Mucosa of descending colon (tissue), 3 donors: Measurements from ENCODE around the gene FMO1. TPM values are rescaled to one million over a fixed set of nuclear protein-coding genes. Genes with fewer than 3 reads are reported as not detected.

ENCODE experiments used
- ATAC-seq: fragments of 200-7000 bp; cut with Tn5 transposase; one replicate; pipeline ENCODE4 v1.9.1; 2020; ENCODE audit warnings: mild to moderate bottlenecking, moderate library complexity
- DNase-seq, 3 donors: peaks; one replicate each; pipeline ENCODE4 v3.0.0-alpha.2; 2020
- H3K36me3 ChIP-seq: fragments of 200-600 bp; one replicate; pipeline ENCODE4 v1.8.0; 2021; ENCODE audit warnings: low read depth, mild to moderate bottlenecking
- H3K4me1 ChIP-seq: fragments of 200-600 bp; one replicate; pipeline ENCODE4 v1.8.0; 2021; ENCODE audit warnings: low read depth, mild to moderate bottlenecking
- H3K4me3 ChIP-seq: fragments of 200-600 bp; one replicate; pipeline ENCODE4 v1.8.0; 2021; ENCODE audit warnings: mild to moderate bottlenecking
- H3K9me3 ChIP-seq: fragments of 200-600 bp; one replicate; pipeline ENCODE4 v1.8.0; 2021; ENCODE audit warnings: mild to moderate bottlenecking
- intact Hi-C, 2 donors: fragments of 100-400 bp; cut with DNase I in 1 of 2; cut with micrococcal nuclease in 1 of 2; formaldehyde crosslinking; loops; one replicate each; pipeline versions ENCODE4 v1.11.0 to v1.11.1; 2022; cut with DNase I, micrococcal nuclease
- total RNA-seq, 3 donors: library from RNA; stranded (reverse); fragmentation: NEBNext Ultra II Directional in 2 of 3; extraction: Animal tissue kit (Norgen Biotek cat#: 25700) in 2 of 3; gene quantifications; one replicate each; pipeline versions ENCODE4 v1.2.1 to v1.2.4, GENCODE V29; 2021 to 2023
- TF ChIP-seq, protein P1 (sequence below): fragments of 200-600 bp; IDR thresholded peaks from one replicate; pipeline ENCODE4 v1.8.0; 2022; ENCODE audit warnings: antibody characterized with exemption, mild to moderate bottlenecking
- donor health status: DM: no; HTN: no; CAD: no; lungs with moderate emphysema.
- donor health status: DM: no; HTN: no; CAD: no.
- donor health status: DM: no; HTN: yes; CAD: no.

FMO1 gene
- total RNA-seq, 3 donors from 2014 or later, result not detected

DNA sequence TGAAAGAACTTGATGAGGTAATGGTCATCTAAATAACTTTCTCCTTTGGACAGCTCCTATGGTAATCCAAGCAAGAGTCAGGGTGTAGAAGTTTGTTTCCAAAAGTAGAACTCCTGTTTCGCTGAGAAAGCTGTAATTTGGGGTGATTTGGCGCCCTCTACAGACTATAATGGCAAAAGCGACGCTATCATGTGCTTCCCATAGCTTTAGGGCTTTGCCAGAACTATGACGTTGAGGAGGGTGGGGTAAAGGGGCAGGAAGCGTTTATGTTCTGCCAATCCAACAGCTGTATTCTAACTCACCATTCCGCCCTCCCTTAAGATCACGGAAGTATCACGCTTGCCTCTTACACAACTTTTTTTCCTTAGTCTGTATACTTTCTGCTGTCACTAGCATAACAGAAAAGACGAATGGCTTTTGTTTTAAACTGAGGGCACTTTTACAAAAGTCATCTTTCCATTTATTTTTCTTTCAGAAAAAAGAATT, 65.6 kb downstream of the FMO1 start, which contains the start of gene FMO4:
FMO4 (plus strand) TSS at position 349 of the 486 bp plus-strand sequence. CDS start 5,643 bp downstream, outside the sequence.
- DNase-seq (peak; percentile 44 to 94 (median 59)), ATAC-seq (peak; percentile 100)
- Histone ChIP-seq H3K4me3 (no peak within 1 kb of the TSS), H3K9me3 (peaks cover 2% of the 10 kb centered on the region), H3K4me1 (no peaks in the 10 kb centered on the region), H3K36me3 (no peaks in the 10 kb centered on the region)
- intact Hi-C loops, result no loop called here
- TF ChIP-seq, protein P1, sequence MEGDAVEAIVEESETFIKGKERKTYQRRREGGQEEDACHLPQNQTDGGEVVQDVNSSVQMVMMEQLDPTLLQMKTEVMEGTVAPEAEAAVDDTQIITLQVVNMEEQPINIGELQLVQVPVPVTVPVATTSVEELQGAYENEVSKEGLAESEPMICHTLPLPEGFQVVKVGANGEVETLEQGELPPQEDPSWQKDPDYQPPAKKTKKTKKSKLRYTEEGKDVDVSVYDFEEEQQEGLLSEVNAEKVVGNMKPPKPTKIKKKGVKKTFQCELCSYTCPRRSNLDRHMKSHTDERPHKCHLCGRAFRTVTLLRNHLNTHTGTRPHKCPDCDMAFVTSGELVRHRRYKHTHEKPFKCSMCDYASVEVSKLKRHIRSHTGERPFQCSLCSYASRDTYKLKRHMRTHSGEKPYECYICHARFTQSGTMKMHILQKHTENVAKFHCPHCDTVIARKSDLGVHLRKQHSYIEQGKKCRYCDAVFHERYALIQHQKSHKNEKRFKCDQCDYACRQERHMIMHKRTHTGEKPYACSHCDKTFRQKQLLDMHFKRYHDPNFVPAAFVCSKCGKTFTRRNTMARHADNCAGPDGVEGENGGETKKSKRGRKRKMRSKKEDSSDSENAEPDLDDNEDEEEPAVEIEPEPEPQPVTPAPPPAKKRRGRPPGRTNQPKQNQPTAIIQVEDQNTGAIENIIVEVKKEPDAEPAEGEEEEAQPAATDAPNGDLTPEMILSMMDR, result peak; percentile 82

DNA sequence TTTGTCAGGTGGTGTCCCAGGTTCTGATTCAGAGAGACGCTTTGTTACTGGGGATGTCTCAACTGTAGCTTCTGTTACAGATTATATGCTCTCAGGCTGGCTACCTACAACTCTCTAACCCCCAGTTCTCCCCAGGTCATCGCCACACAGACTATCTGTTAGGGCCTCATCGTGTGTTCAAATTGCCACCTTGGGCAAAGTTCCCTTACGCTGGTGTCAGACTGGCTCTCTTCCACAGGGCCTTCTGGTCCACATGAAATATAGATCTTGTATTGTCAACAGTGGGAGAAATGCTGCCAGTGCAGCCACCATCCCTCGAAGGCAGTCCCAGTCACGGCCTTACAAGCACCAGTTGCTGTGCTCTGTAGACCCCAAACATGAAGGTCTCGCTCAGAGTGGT, 81.0 kb downstream of the FMO1 start:
- intact Hi-C loops, result no loop called here
- ATAC-seq (no peak), DNase-seq (no peak)
- TF ChIP-seq, protein P1, result no peak
- Histone ChIP-seq H3K36me3 (no peaks in the 10 kb centered on the region), H3K9me3 (no peaks in the 10 kb centered on the region), H3K4me3 (no peak overlapping the region), H3K4me1 (no peaks in the 10 kb centered on the region)

DNA sequence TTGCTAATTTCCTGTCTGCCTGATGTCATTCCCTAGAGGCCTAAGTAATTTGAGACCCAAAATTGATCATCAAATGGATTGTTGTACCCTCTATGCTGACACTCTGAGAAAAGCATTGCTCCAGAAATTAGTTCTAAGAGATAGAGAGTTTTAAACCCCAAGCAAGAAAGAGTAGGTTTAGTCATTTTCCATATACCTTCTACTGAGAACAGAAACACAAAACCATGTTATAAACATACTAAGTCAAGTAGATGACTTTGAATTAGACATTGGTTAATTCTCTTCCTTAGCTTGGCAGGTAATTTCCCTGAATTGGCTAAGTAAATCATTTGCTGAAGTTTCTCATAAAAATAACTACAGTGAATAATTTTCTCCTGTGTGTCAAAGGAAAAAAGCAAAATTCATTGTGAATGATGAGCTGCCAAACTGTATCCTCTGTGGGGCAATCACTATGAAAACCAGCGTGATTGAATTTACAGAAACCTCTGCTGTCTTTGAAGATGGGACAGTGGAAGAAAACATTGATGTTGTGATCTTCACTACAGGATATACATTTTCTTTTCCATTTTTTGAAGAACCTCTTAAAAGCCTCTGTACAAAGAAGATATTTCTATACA, 85.8 kb downstream of the FMO1 start:
- intact Hi-C loops, result no loop called here
- no peak for ATAC-seq
- DNase-seq, result no peak
- Histone ChIP-seq H3K4me1 (no peaks in the 10 kb centered on the region), H3K4me3 (no peak overlapping the region), H3K9me3 (no peaks in the 10 kb centered on the region), H3K36me3 (no peaks in the 10 kb centered on the region)
- TF ChIP-seq, protein P1, result no peak

Other genes with a start within 250 kb of the FMO1 start
- under 1 TPM; 0.22 to 0.63 (median 0.38) TPM for gene FMO3, start 157.6 kb upstream of the FMO1 start, total RNA-seq
- gene FMO2, start 63.2 kb upstream of the FMO1 start, total RNA-seq, result 1 to 10 TPM in 2 of 3 donors, under 1 TPM in 1; 0.55 to 6.1 (median 1.2) TPM
- 10 to 100 TPM in 1 of 3 donors, 1 to 10 TPM in 2; 5.4 to 14.6 (median 8.7) TPM for gene FMO4, start 65.7 kb downstream of the FMO1 start, total RNA-seq
- 100 to 1,000 TPM; 137 to 152 (median 138) TPM for gene PRRC2C, start 237.0 kb downstream of the FMO1 start, total RNA-seq